GM12878 (cell line): Measurements from ENCODE around the gene ARHGEF16. TPM values are rescaled to one million over a fixed set of nuclear protein-coding genes. Genes with fewer than 3 reads are reported as not detected.

Experiments
- ATAC-seq: fragments of 200-7000 bp; cut with Tn5 transposase; 3 replicates; pipeline ENCODE4 v1.9.1; 2020; ENCODE audit warnings: mild to moderate bottlenecking, moderate library complexity
- BruUV-seq: library from RNA; stranded (reverse); fragments of 400-500 nt; replicated peaks from 2 replicates; lab custom pipeline; 2021; lab: Mats Ljungman, UMichigan
- CTCF ChIA-PET: fragments of 300-600 bp; sonication (Branson Sonifier 250); formaldehyde crosslinking; extraction: SDS; loops from one replicate; lab custom pipeline; 2021; ENCODE audit warnings: inconsistent platforms; lab: Yijun Ruan, JAX
- POLR2A ChIA-PET: fragments of 350-600 bp; formaldehyde crosslinking; extraction: SDS; loops from one replicate; lab custom pipeline; 2021; ENCODE audit warnings: inconsistent platforms; lab: Charles Lee
- RAD21 ChIA-PET: fragments of 300-600 bp; sonication (Branson Sonifier 250); formaldehyde crosslinking; loops from one replicate; lab custom pipeline; 2023; ENCODE audit warnings: antibody characterized with exemption; ENCODE audit not compliant: unreplicated experiment; lab: Charles Lee
- SMC1A ChIA-PET: fragments of 300-600 bp; sonication (Branson Sonifier 250); formaldehyde crosslinking; loops from one replicate; lab custom pipeline; 2023; ENCODE audit not compliant: unreplicated experiment, uncharacterized antibody; lab: Charles Lee
- DNase-seq: peaks from one replicate; pipeline ENCODE4 v3.0.0-alpha.2; 2011; ENCODE audit warnings: low read depth, low spot score
- FAIRE-seq: peaks from 3 replicates; lab custom pipeline; 2011; peaks lifted over from hg19 to GRCh38; lab: Jason Lieb, UNC
- H2AFZ ChIP-seq: 2 replicates; pipeline ENCODE4 v1.6.0; 2011; ENCODE audit warnings: low read depth, low read length, control low read depth; ENCODE audit not compliant: control insufficient read depth
- H3K27ac ChIP-seq: 2 replicates; pipeline ENCODE4 v1.5.1; 2011; ENCODE audit warnings: control low read depth; ENCODE audit not compliant: control insufficient read depth, insufficient read depth
- H3K27me3 ChIP-seq, 2 experiments: replicated peaks in 1 of 2; 2 replicates each; pipeline versions ENCODE4 v1.6.0 to v1.6.1; 2011; ENCODE audit warnings: low read length in 1 of 2; ENCODE audit not compliant: control insufficient read depth in 2 of 2, insufficient read depth in 2 of 2
- H3K36me3 ChIP-seq, 2 experiments: 2 replicates each; pipeline ENCODE4 v1.5.1; 2011; ENCODE audit warnings: low read length in 1 of 2; ENCODE audit not compliant: control insufficient read depth in 2 of 2, insufficient read depth in 2 of 2
- H3K4me1 ChIP-seq: 2 replicates; pipeline ENCODE4 v1.6.1; 2011; ENCODE audit warnings: mild to moderate bottlenecking, low read length, moderate library complexity, mixed read lengths; ENCODE audit not compliant: control insufficient read depth, insufficient read depth
- H3K4me2 ChIP-seq: 2 replicates; pipeline ENCODE4 v1.6.0; 2011; ENCODE audit warnings: control low read depth; ENCODE audit not compliant: control insufficient read depth, insufficient read depth
- H3K4me3 ChIP-seq: fragments of 200-600 bp; sonication (generic); 2 replicates; pipeline ENCODE4 v1.5.1; 2016
- H3K79me2 ChIP-seq: 2 replicates; pipeline ENCODE4 v1.6.0; 2011; ENCODE audit warnings: low read length; ENCODE audit not compliant: control insufficient read depth, insufficient read depth
- H3K9ac ChIP-seq: 2 replicates; pipeline ENCODE4 v1.8.0; 2011; ENCODE audit warnings: low read length, control low read depth, mixed read lengths; ENCODE audit not compliant: control insufficient read depth, insufficient read depth
- H3K9me3 ChIP-seq: replicated peaks from 3 replicates; pipeline ENCODE4 v1.5.1; 2011; ENCODE audit warnings: mild to moderate bottlenecking, low read length; ENCODE audit not compliant: control insufficient read depth, insufficient read depth
- H4K20me1 ChIP-seq: 2 replicates; pipeline ENCODE4 v1.6.0; 2011; ENCODE audit not compliant: control insufficient read depth, insufficient read depth
- BACH1 ChIP-seq: fragments of 450-650 bp; IDR thresholded peaks from 2 replicates; pipeline ENCODE4 v1.6.1; 2017; ENCODE audit warnings: mild to moderate bottlenecking, borderline replicate concordance
- CEBPZ ChIP-seq: fragments of 150-350 bp; IDR thresholded peaks from 2 replicates; pipeline ENCODE4 v1.6.1; 2016; ENCODE audit warnings: low read depth, low read length
- FOXM1 ChIP-seq: IDR thresholded peaks from 2 replicates; pipeline ENCODE4 v1.6.1; 2012; ENCODE audit warnings: low read depth, mild to moderate bottlenecking, inconsistent platforms, low read length, moderate library complexity
- GABPA ChIP-seq: IDR thresholded peaks from 2 replicates; pipeline ENCODE4 v1.6.1; 2014; ENCODE audit warnings: antibody characterized with exemption, low read depth, mild to moderate bottlenecking, inconsistent platforms
- IRF3 ChIP-seq: fragments of 450-650 bp; IDR thresholded peaks from 2 replicates; pipeline ENCODE4 v1.6.1; 2014; ENCODE audit warnings: mild to moderate bottlenecking
- MYB ChIP-seq: fragments of 150-350 bp; IDR thresholded peaks from 2 replicates; pipeline ENCODE4 v1.6.1; 2014; ENCODE audit warnings: mild to moderate bottlenecking, low read depth, low read length, borderline replicate concordance
- NFYA ChIP-seq: IDR thresholded peaks from 2 replicates; pipeline ENCODE4 v1.6.1; 2011; ENCODE audit warnings: low read depth, mild to moderate bottlenecking, low read length, improper control_type of control experiment, borderline replicate concordance
- NR2C1 ChIP-seq: fragments of 450-650 bp; IDR thresholded peaks from 2 replicates; pipeline ENCODE4 v1.6.1; 2017; ENCODE audit warnings: antibody characterized with exemption, mild to moderate bottlenecking, moderate library complexity
- POLR2AphosphoS2 ChIP-seq: IDR thresholded peaks from 2 replicates; pipeline ENCODE4 v1.6.1; 2011; ENCODE audit warnings: low read depth, mild to moderate bottlenecking, low read length, improper control_type of control experiment, moderate library complexity
- POU2F2 ChIP-seq: IDR thresholded peaks from 3 replicates; pipeline ENCODE4 v1.6.1; 2011; ENCODE audit warnings: low read depth, mild to moderate bottlenecking, low read length, borderline replicate concordance
- PRDM15 ChIP-seq: fragments of 450-650 bp; formaldehyde crosslinking; IDR thresholded peaks from 2 replicates; pipeline ENCODE4 v1.4.0; 2020; ENCODE audit warnings: mild to moderate bottlenecking, moderate library complexity
- RAD21 ChIP-seq: IDR thresholded peaks from 2 replicates; pipeline ENCODE4 v1.6.1; 2011; ENCODE audit warnings: mild to moderate bottlenecking, low read depth, low read length, moderate library complexity; ENCODE audit not compliant: insufficient read depth
- RB1 ChIP-seq: fragments of 450-650 bp; formaldehyde crosslinking; IDR thresholded peaks from 2 replicates; pipeline ENCODE4 v1.6.1; 2017; ENCODE audit warnings: mild to moderate bottlenecking, borderline replicate concordance
- SMC3 ChIP-seq: IDR thresholded peaks from 2 replicates; pipeline ENCODE4 v1.6.1; 2011; ENCODE audit warnings: low read length, improper control_type of control experiment, borderline replicate concordance
- WRNIP1 ChIP-seq: IDR thresholded peaks from 2 replicates; pipeline ENCODE4 v1.6.1; 2011; ENCODE audit warnings: low read depth, low read length, improper control_type of control experiment, borderline replicate concordance
- ZBED1 ChIP-seq: IDR thresholded peaks from 2 replicates; pipeline ENCODE4 v1.6.1; 2016; ENCODE audit warnings: borderline replicate concordance
- WGBS: methylation state at CpG from one replicate; pipeline ENCODE4 v1.1.6; 2016; ENCODE audit warnings: low lambda C conversion rate; ENCODE audit not compliant: insufficient replicate concordance, insufficient coverage; ENCODE audit errors: missing lambda C conversion rate; 5-methylcytosine and 5-hydroxymethylcytosine counted together
- in situ Hi-C: fragments of 300-500 bp; cut with MboI; formaldehyde crosslinking; loops from 9 replicates; pipeline ENCODE4 v1.14.3; 2018; ENCODE audit warnings: mixed read lengths
- intact Hi-C: fragments of 100-400 bp; cut with micrococcal nuclease; formaldehyde crosslinking; loops from one replicate; pipeline ENCODE4 v1.14.2; 2022; ENCODE audit not compliant: unreplicated experiment
- polyA plus RNA-seq, 11 experiments: library from polyadenylated mRNA; depleted of rRNA in 4 of 11; unstranded in 6 of 11; stranded (reverse) in 5 of 11; fragments of >200 nt; fragmentation: Nextera tagmentation in 4 of 11; fragmentation: Illumina TruSeq in 1 of 11; extraction: Ambion mirVana in 4 of 11; extraction: Trizol in 1 of 11; gene quantifications; 1 replicate in 1 of 11; 2 replicates in 10 of 11; pipeline versions ENCODE4 v1.2.1 to v1.2.3, GENCODE V29; 2011 to 2016; ENCODE audit warnings: inconsistent platforms in 2 of 11, missing spikeins in 2 of 11, low read depth in 1 of 11
- total RNA-seq, 4 experiments: library from RNA; depleted of rRNA in 3 of 4; stranded (reverse); fragments of >200 nt in 3 of 4; fragmentation: Illumina TruSeq in 1 of 4; extraction: Trizol in 1 of 4; gene quantifications; 2 replicates each; pipeline versions ENCODE4 v1.2.1 to v1.2.3, GENCODE V29; 2013 to 2021

Gene ARHGEF16
- total and polyA plus RNA-seq, 10 of the 15 experiments (the other 5 are each of a cell fraction or from before 2014, with no cell fraction given) = not detected

GRCh38 chr1:3456449-3456963, 2.0 kb downstream of the ARHGEF16 start:
- DNase-seq = no peak
- H3K27me3 ChIP-seq = no peaks in the 10 kb centered on the region; a peak in 1 of 4 replicates
- H3K79me2 ChIP-seq = no peaks in the 10 kb centered on the region
- H3K27ac ChIP-seq = no peak overlapping the region
- no peaks in the 10 kb centered on the region for H3K36me3 ChIP-seq
- in situ Hi-C loops = no loop called here
- no peak overlapping the region for H2AFZ ChIP-seq
- H3K9me3 ChIP-seq = no peaks in the 10 kb centered on the region
- H3K4me3 ChIP-seq = no peak overlapping the region
- ChIA-PET POLR2A (no interaction called here), RAD21 (no interaction called here), CTCF (no interaction called here), SMC1A (no interaction called here)
- H3K9ac ChIP-seq = no peak overlapping the region
- 25% methylated on average over 12 of the region's 12 CpGs for WGBS
- H3K4me2 ChIP-seq = no peak overlapping the region
- TF ChIP-seq WRNIP1 (no peak), RAD21 (no peak), FOXM1 (no peak), SMC3 (no peak), NFYA (no peak), CEBPZ (no peak), MYB (no peak), ZBED1 (no peak), NR2C1 (no peak), RB1 (no peak), IRF3 (no peak), GABPA (no peak), POU2F2 (no peak), POLR2AphosphoS2 (no peak), BACH1 (no peak), PRDM15 (CRISPR knock-in tag) (no peak)
- no peak for FAIRE-seq
- H3K4me1 ChIP-seq = no peaks in the 10 kb centered on the region
- BruUV-seq = no TSS peak
- H4K20me1 ChIP-seq = no peaks in the 10 kb centered on the region
- ATAC-seq = no peak
- intact Hi-C loops = no loop called here
